ENCODE results near the gene SLX4IP. TPM values are rescaled to one million over a fixed set of nuclear protein-coding genes. Genes with fewer than 3 reads are reported as not detected.

The SLX4IP gene
- total and polyA plus RNA-seq, 2 of the 13 experiments (the other 11 are each of a cell fraction or from before 2014, with no cell fraction given): 3.6 to 7.3 TPM

DNA sequence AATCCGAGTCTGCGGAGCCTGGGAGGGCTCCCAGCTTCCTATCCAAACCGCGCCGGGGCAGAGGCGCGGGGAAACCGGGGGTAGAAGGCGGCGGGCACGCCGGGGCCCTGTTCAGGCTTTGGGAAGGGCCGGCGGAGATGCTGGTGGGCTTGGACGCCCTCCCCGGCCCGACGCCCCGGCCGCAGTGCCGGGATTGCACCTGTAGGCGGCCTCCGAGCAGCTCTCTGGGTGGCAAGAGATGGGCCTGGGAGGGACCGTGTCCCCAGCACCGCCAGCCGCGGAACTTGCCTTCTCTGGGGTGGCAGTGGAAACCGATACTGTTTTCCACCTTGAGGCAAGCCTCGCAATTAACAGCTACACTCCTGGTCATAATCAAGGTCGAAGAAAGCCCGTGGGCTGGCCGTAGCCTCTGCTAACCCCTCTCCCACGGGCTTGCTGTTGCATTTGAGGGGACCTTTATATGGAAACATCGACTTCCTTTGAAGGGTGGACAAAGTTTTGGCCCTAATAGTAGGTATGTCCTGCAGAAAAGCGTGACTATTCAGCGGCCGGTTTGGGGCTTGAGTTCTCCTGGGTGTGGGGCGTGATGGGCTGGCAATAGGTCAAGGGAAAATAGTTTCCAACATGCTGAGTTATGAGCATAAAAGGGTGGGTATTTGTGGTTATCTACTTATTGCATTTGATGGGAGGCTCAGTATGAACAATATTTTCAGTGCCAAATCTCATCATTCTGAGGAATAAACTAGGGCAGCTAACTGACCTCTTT, 239.8 kb downstream of the SLX4IP start (continued):
- TF ChIP-seq, protein P1, sequence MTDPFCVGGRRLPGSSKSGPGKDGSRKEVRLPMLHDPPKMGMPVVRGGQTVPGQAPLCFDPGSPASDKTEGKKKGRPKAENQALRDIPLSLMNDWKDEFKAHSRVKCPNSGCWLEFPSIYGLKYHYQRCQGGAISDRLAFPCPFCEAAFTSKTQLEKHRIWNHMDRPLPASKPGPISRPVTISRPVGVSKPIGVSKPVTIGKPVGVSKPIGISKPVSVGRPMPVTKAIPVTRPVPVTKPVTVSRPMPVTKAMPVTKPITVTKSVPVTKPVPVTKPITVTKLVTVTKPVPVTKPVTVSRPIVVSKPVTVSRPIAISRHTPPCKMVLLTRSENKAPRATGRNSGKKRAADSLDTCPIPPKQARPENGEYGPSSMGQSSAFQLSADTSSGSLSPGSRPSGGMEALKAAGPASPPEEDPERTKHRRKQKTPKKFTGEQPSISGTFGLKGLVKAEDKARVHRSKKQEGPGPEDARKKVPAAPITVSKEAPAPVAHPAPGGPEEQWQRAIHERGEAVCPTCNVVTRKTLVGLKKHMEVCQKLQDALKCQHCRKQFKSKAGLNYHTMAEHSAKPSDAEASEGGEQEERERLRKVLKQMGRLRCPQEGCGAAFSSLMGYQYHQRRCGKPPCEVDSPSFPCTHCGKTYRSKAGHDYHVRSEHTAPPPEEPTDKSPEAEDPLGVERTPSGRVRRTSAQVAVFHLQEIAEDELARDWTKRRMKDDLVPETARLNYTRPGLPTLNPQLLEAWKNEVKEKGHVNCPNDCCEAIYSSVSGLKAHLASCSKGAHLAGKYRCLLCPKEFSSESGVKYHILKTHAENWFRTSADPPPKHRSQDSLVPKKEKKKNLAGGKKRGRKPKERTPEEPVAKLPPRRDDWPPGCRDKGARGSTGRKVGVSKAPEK (CRISPR knock-in tag; IDR thresholded peaks at IDR 0.05; ENCODE audit: borderline replicate concordance): no peak
- TF ChIP-seq GLI4 (CRISPR knock-in tag; IDR thresholded peaks at IDR 0.05; ENCODE audit: borderline replicate concordance) (no peak; the same call in 1 of the 2 replicates), ADNP (CRISPR knock-in tag; IDR thresholded peaks at IDR 0.05) (no peak), NPAS2 (CRISPR knock-in tag; IDR thresholded peaks at IDR 0.05; ENCODE audit: borderline replicate concordance) (no peak), ZSCAN29 (CRISPR knock-in tag; conservative IDR thresholded peaks at IDR 0.05) (no peak), SRSF1 (optimal IDR thresholded peaks at IDR 0.05; ENCODE audit: low read depth, low read length) (no peak), MTA3 (CRISPR knock-in tag; IDR thresholded peaks at IDR 0.05) (0 out of 2 replicates have a peak, but pooled peaks have one; percentile 32), NFRKB (IDR thresholded peaks at IDR 0.05) (no peak), SRSF4 (IDR thresholded peaks at IDR 0.05; ENCODE audit: low read depth, low read length, poor library complexity, severe bottlenecking) (no peak), NRL (CRISPR knock-in tag; IDR thresholded peaks at IDR 0.05; ENCODE audit: borderline replicate concordance) (no peak; the same call in 1 of the 2 replicates), U2AF1 (optimal IDR thresholded peaks at IDR 0.05; ENCODE audit: low read depth, low read length) (peak; percentile 44), HDAC1 (CRISPR knock-in tag; IDR thresholded peaks at IDR 0.05) (0 out of 2 replicates have a peak, but pooled peaks have one; percentile 23), HNRNPK (IDR thresholded peaks at IDR 0.05; ENCODE audit: low read depth, low read length, poor library complexity, severe bottlenecking) (no peak), ZNF891 (CRISPR knock-in tag; IDR thresholded peaks at IDR 0.05) (no peak), ZNF253 (CRISPR knock-in tag; IDR thresholded peaks at IDR 0.05; ENCODE audit: borderline replicate concordance) (no peak), ZNF720 (CRISPR knock-in tag; IDR thresholded peaks at IDR 0.05) (no peak)
- TF ChIP-seq, protein P2, sequence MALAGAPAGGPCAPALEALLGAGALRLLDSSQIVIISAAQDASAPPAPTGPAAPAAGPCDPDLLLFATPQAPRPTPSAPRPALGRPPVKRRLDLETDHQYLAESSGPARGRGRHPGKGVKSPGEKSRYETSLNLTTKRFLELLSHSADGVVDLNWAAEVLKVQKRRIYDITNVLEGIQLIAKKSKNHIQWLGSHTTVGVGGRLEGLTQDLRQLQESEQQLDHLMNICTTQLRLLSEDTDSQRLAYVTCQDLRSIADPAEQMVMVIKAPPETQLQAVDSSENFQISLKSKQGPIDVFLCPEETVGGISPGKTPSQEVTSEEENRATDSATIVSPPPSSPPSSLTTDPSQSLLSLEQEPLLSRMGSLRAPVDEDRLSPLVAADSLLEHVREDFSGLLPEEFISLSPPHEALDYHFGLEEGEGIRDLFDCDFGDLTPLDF (CRISPR knock-in tag; IDR thresholded peaks at IDR 0.05): no peak; the same call in 1 of the 2 replicates
- TF ChIP-seq, protein P3, sequence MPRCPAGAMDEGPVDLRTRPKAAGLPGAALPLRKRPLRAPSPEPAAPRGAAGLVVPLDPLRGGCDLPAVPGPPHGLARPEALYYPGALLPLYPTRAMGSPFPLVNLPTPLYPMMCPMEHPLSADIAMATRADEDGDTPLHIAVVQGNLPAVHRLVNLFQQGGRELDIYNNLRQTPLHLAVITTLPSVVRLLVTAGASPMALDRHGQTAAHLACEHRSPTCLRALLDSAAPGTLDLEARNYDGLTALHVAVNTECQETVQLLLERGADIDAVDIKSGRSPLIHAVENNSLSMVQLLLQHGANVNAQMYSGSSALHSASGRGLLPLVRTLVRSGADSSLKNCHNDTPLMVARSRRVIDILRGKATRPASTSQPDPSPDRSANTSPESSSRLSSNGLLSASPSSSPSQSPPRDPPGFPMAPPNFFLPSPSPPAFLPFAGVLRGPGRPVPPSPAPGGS (CRISPR knock-in tag; IDR thresholded peaks at IDR 0.05): peak; percentile 42; the same call in 1 of the 2 replicates
- TF ChIP-seq, protein P4, sequence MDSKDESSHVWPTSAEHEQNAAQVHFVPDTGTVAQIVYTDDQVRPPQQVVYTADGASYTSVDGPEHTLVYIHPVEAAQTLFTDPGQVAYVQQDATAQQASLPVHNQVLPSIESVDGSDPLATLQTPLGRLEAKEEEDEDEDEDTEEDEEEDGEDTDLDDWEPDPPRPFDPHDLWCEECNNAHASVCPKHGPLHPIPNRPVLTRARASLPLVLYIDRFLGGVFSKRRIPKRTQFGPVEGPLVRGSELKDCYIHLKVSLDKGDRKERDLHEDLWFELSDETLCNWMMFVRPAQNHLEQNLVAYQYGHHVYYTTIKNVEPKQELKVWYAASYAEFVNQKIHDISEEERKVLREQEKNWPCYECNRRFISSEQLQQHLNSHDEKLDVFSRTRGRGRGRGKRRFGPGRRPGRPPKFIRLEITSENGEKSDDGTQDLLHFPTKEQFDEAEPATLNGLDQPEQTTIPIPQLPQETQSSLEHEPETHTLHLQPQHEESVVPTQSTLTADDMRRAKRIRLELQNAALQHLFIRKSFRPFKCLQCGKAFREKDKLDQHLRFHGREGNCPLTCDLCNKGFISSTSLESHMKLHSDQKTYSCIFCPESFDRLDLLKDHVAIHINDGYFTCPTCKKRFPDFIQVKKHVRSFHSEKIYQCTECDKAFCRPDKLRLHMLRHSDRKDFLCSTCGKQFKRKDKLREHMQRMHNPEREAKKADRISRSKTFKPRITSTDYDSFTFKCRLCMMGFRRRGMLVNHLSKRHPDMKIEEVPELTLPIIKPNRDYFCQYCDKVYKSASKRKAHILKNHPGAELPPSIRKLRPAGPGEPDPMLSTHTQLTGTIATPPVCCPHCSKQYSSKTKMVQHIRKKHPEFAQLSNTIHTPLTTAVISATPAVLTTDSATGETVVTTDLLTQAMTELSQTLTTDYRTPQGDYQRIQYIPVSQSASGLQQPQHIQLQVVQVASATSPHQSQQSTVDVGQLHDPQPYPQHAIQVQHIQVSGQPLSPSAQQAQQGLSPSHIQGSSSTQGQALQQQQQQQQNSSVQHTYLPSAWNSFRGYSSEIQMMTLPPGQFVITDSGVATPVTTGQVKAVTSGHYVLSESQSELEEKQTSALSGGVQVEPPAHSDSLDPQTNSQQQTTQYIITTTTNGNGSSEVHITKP (CRISPR knock-in tag; IDR thresholded peaks at IDR 0.05; ENCODE audit: low read depth): 0 out of 2 replicates have a peak, but pooled peaks have one; percentile 21
